AG09319 (cell line): ENCODE results near the gene PPP1R27.

Source experiments
- DNase-seq: peaks from one replicate; pipeline ENCODE4 v3.0.0-alpha.2; 2010; ENCODE audit warnings: low read depth; ENCODE audit errors: extremely low read depth
- CTCF ChIP-seq: IDR thresholded peaks from 2 replicates; pipeline ENCODE4 v1.5.1; 2011; ENCODE audit warnings: low read depth, mild to moderate bottlenecking, inconsistent platforms, low read length, moderate library complexity

The PPP1R27 gene

GRCh38 chr17:81794074-81794476 is 40.8 kb downstream of the PPP1R27 start:
- no peak for DNase-seq
- TF ChIP-seq CTCF = no peak

GRCh38 chr17:81792675-81793615 is 41.9 kb downstream of the PPP1R27 start:
- TF ChIP-seq CTCF = no peak
- DNase-seq = no peak
